HG02981 (cell line): Measurements from ENCODE around the gene CATSPER1.

Experiments
- ATAC-seq: cut with Tn5 transposase; IDR thresholded peaks from one replicate; pipeline ENCODE4 v1.9.1; 2021; ENCODE audit warnings: mild to moderate bottlenecking, moderate library complexity; ENCODE audit not compliant: unreplicated experiment

Gene CATSPER1

GRCh38 chr11:65973439-65974110 is 52.7 kb downstream of the CATSPER1 start:
- no peak for ATAC-seq

GRCh38 chr11:65972116-65972515 is 54.2 kb downstream of the CATSPER1 start:
- ATAC-seq = no peak

DNA sequence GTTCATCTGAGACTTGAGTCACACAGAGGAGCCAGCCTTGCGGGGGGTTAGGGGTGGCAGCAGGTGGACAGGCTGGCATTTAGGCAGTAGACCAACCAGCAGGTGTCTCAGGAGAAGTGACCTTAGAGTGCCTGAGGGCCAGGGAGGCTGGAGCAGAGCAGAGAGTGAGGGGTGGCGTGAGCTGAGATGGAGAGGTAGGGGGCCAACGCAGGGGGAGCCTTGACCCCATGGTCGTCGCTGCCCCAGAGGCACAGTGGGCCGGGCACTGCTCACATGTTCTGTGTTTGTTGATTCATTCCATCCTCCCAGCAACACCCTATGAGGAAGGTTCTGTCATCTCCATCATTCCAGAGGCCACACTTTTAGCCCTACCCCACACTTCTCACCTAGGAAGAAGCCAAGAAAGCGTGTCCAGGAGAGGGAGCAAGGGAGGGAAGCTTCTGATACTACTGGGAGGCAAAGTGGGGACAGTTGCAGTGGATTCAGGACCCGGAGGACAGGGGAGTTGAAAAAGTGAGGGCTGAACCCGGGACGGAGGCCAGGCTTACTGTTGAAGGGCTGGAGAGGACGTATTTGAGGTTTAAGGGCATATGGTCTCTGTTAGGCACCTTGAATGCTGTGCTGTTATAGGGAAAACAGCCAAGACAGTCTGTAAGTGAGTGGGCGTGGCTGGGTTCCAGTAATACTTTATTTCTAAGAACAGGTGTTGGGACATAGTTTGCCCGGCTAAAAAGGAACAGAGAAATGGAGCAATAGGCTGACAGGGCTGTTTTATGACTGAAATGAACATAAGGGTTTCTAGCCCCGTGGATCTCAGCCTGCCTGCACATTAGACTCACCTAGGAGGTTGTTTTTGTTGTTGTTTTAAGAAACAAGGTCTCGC is 57.4 kb downstream of the CATSPER1 start:
- ATAC-seq = no peak

GRCh38 chr11:65967329-65967934 is 58.8 kb downstream of the CATSPER1 start:
- ATAC-seq = no peak
